WI38 (cell line): ENCODE results near the gene BBOX1.
"Not testable (repeated sequence)": the region's sequence is repeated elsewhere in the genome, so short reads cannot be mapped to it uniquely, and the experiment has no call there.

Experiments
- H3K4me3 ChIP-seq: 2 replicates; pipeline ENCODE4 v1.5.1; 2011; ENCODE audit warnings: low read depth, mild to moderate bottlenecking, control low read depth, low read length
- CTCF ChIP-seq: IDR thresholded peaks from 2 replicates; pipeline ENCODE4 v1.5.1; 2012; ENCODE audit warnings: low read depth, mild to moderate bottlenecking, control low read depth, low read length

BBOX1 gene

GRCh38 chr11:27124514-27125264, 84.1 kb downstream of the BBOX1 start:
- no peak overlapping the region for H3K4me3 ChIP-seq
- no peak for TF ChIP-seq CTCF

GRCh38 chr11:27129686-27130085, 89.1 kb downstream of the BBOX1 start:
- H3K4me3 ChIP-seq, result no peak overlapping the region
- no peak for TF ChIP-seq CTCF

GRCh38 chr11:27130806-27131205, 90.2 kb downstream of the BBOX1 start:
- TF ChIP-seq CTCF, result no peak
- no peak overlapping the region for H3K4me3 ChIP-seq

- H3K4me3 ChIP-seq, result not testable (repeated sequence)
These were observed 95.3 kb downstream of the BBOX1 start for GRCh38 chr11:27135924-27136329.

- H3K4me3 ChIP-seq, result no peak overlapping the region
- TF ChIP-seq CTCF, result no peak
These were observed 98.1 kb downstream of the BBOX1 start for GRCh38 chr11:27138716-27139115.

GRCh38 chr11:27139742-27140367, 99.2 kb downstream of the BBOX1 start:
- no peak for TF ChIP-seq CTCF
- no peak overlapping the region for H3K4me3 ChIP-seq

- no peak overlapping the region for H3K4me3 ChIP-seq
- no peak for TF ChIP-seq CTCF
These were observed 101.0 kb downstream of the BBOX1 start for GRCh38 chr11:27141576-27141975.
